Ureter (tissue), 1 donor: ENCODE results near the gene CDH4. TPM values are rescaled to one million over a fixed set of nuclear protein-coding genes. Genes with fewer than 3 reads are reported as not detected.

Experiments used
- DNase-seq: peaks from one replicate; pipeline ENCODE4 v3.0.0-alpha.2; 2020; ENCODE audit warnings: low spot score
- total RNA-seq: library from RNA; stranded (reverse); gene quantifications from one replicate; pipeline ENCODE4 v1.2.4, GENCODE V29; 2023
- donor health status: DM: yes; HTN: yes; CAD: no.

Gene CDH4
- total RNA-seq, 1 donor from 2014 or later: 0.26 TPM

- DNase-seq: no peak
Measured at GRCh38 chr20:61487997-61488371, 235.9 kb downstream of the CDH4 start.

GRCh38 chr20:61490721-61491120, 238.7 kb downstream of the CDH4 start:
- no peak for DNase-seq

- no peak for DNase-seq
Measured at GRCh38 chr20:61492065-61492464, 240.0 kb downstream of the CDH4 start.

GRCh38 chr20:61493798-61494305, 241.8 kb downstream of the CDH4 start:
- DNase-seq: no peak

GRCh38 chr20:61494763-61495575, 242.9 kb downstream of the CDH4 start:
- DNase-seq: no peak

GRCh38 chr20:61497029-61497627, 245.1 kb downstream of the CDH4 start:
- no peak for DNase-seq

- no peak for DNase-seq
Measured at GRCh38 chr20:61499859-61500554, 247.9 kb downstream of the CDH4 start.

GRCh38 chr20:61500791-61501321, 248.8 kb downstream of the CDH4 start:
- no peak for DNase-seq

- no peak for DNase-seq
Measured at GRCh38 chr20:61502433-61502832, 250.4 kb downstream of the CDH4 start.

- no peak for DNase-seq
Measured at GRCh38 chr20:61503106-61503505, 251.0 kb downstream of the CDH4 start.

GRCh38 chr20:61505508-61505907, 253.4 kb downstream of the CDH4 start:
- DNase-seq: no peak

- DNase-seq: no peak
Measured at GRCh38 chr20:61507778-61508177, 255.7 kb downstream of the CDH4 start.

GRCh38 chr20:61508301-61509096, 256.4 kb downstream of the CDH4 start:
- no peak for DNase-seq

- no peak for DNase-seq
Measured at GRCh38 chr20:61510778-61511330, 258.8 kb downstream of the CDH4 start.

- DNase-seq: no peak
Measured at GRCh38 chr20:61512475-61512874, 260.4 kb downstream of the CDH4 start.

- DNase-seq: no peak
Measured at GRCh38 chr20:61513124-61514017, 261.3 kb downstream of the CDH4 start.

- DNase-seq: no peak
Measured at GRCh38 chr20:61514018-61514365, 261.9 kb downstream of the CDH4 start.

- DNase-seq: no peak
Measured at GRCh38 chr20:61514396-61514795, 262.3 kb downstream of the CDH4 start.

GRCh38 chr20:61514805-61515505, 262.9 kb downstream of the CDH4 start:
- no peak for DNase-seq

- DNase-seq: no peak
Measured at GRCh38 chr20:61515922-61516321, 263.9 kb downstream of the CDH4 start.
